NB4 (cell line): ENCODE results near the gene HTR3E.

Experiments
- POLR2A ChIP-seq: IDR thresholded peaks from 2 replicates; pipeline ENCODE4 v1.6.1; 2011; ENCODE audit warnings: mild to moderate bottlenecking; ENCODE audit not compliant: insufficient read length; ENCODE audit errors: extremely low read depth
- TF ChIP-seq, protein P1 (sequence below): IDR thresholded peaks from one replicate; pipeline ENCODE4 v1.5.1; 2012; ENCODE audit warnings: low read depth, low read length

DNA sequence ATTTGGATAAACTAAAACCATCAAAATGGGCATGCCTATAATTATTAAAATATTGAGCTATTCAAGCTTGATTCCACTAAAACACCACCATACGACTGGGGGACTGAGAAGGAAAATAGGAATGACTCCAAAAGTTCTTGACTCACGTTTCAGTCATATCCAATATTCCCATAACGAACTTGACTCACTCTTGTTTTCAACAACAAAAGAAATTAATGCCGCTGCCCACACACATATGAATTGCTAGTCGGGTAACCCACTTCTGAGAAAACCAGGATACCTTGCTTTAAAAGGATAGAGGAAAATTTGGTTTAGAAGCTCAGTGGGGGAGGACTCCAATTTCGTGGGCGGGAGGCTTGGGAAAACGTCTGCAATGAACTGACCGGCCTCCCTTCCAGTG, 38.8 kb upstream of the HTR3E start:
- TF ChIP-seq, protein P1, sequence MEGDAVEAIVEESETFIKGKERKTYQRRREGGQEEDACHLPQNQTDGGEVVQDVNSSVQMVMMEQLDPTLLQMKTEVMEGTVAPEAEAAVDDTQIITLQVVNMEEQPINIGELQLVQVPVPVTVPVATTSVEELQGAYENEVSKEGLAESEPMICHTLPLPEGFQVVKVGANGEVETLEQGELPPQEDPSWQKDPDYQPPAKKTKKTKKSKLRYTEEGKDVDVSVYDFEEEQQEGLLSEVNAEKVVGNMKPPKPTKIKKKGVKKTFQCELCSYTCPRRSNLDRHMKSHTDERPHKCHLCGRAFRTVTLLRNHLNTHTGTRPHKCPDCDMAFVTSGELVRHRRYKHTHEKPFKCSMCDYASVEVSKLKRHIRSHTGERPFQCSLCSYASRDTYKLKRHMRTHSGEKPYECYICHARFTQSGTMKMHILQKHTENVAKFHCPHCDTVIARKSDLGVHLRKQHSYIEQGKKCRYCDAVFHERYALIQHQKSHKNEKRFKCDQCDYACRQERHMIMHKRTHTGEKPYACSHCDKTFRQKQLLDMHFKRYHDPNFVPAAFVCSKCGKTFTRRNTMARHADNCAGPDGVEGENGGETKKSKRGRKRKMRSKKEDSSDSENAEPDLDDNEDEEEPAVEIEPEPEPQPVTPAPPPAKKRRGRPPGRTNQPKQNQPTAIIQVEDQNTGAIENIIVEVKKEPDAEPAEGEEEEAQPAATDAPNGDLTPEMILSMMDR: no peak
- TF ChIP-seq POLR2A: no peak
